Esophagus muscularis mucosa (tissue), 4 donors: ENCODE results near the gene WNT9A. TPM values are rescaled to one million over a fixed set of nuclear protein-coding genes. Genes with fewer than 3 reads are reported as not detected.

ENCODE experiments used
- DNase-seq: peaks from one replicate; pipeline ENCODE4 v3.0.0-alpha.2; 2017; ENCODE audit errors: extremely low spot score
- H3K27ac ChIP-seq, 4 donors: fragments of 200-600 bp; sonication (generic); replicated peaks in 1 of 4; 1 replicate in 3 of 4; 2 replicates in 1 of 4; pipeline ENCODE4 v1.5.1; 2016 to 2019; ENCODE audit warnings: mild to moderate bottlenecking in 1 of 4
- H3K27me3 ChIP-seq, 4 donors: fragments of 200-600 bp; sonication (generic); one replicate each; pipeline versions ENCODE4 v1.5.1 to v1.6.0; 2016 to 2019
- H3K36me3 ChIP-seq, 4 donors: fragments of 200-600 bp; sonication (generic); one replicate each; pipeline ENCODE4 v1.5.1; 2016 to 2019
- H3K4me1 ChIP-seq, 4 donors: fragments of 200-600 bp; sonication (generic); one replicate each; pipeline ENCODE4 v1.5.1; 2016 to 2019
- H3K4me3 ChIP-seq, 4 donors: fragments of 200-600 bp; sonication (generic); 1 replicate in 2 of 4; 2 replicates in 2 of 4; pipeline ENCODE4 v1.5.1; 2016 to 2019; ENCODE audit warnings: mild to moderate bottlenecking in 4 of 4, moderate library complexity in 1 of 4
- H3K9me3 ChIP-seq, 4 donors: fragments of 200-600 bp; sonication (generic); 1 replicate in 3 of 4; 2 replicates in 1 of 4; pipeline ENCODE4 v1.5.1; 2016 to 2019
- CTCF ChIP-seq, 3 experiments: fragments of 200-600 bp in 2 of 3; fragments of 450-650 bp in 1 of 3; sonication (generic) in 2 of 3; IDR thresholded peaks; one replicate each; pipeline ENCODE4 v1.5.1; 2017 to 2019; ENCODE audit warnings: antibody characterized with exemption in 3 of 3, mild to moderate bottlenecking in 2 of 3, moderate library complexity in 1 of 3
- EP300 ChIP-seq: sonication (generic); formaldehyde crosslinking; IDR thresholded peaks from one replicate; pipeline ENCODE4 v1.6.1; 2017; ENCODE audit warnings: antibody characterized with exemption
- POLR2A ChIP-seq: fragments of 450-650 bp; IDR thresholded peaks from one replicate; pipeline ENCODE4 v1.6.1; 2017; ENCODE audit warnings: antibody characterized with exemption, moderate library complexity, mild to moderate bottlenecking, low read depth
- POLR2AphosphoS5 ChIP-seq, 2 donors: sonication (generic); formaldehyde crosslinking; IDR thresholded peaks; one replicate each; pipeline ENCODE4 v1.6.1; 2017; ENCODE audit warnings: antibody characterized with exemption in 2 of 2
- WGBS: methylation state at CpG from one replicate; pipeline ENCODE4 v1.1.5; 2018; 5-methylcytosine and 5-hydroxymethylcytosine counted together
- intact Hi-C: fragments of 100-400 bp; cut with DNase I; formaldehyde crosslinking; loops from one replicate; pipeline ENCODE4 v1.15.1; 2023
- total RNA-seq, 4 donors: library from RNA; depleted of rRNA; stranded (reverse); fragments of >200 nt; gene quantifications; one replicate each; pipeline versions ENCODE4 v1.1.0 to v1.2.1, GENCODE V29; 2016

The WNT9A gene
- total RNA-seq, 4 donors from 2014 or later: 7.5 to 18.1 (median 14.4) TPM

- 88% methylated on average over 18 of the region's 18 CpGs for WGBS
- no peak overlapping the region for H3K27ac ChIP-seq
- TF ChIP-seq POLR2AphosphoS5 (IDR thresholded peaks at IDR 0.05) (no peak), CTCF (IDR thresholded peaks at IDR 0.05) (no peak), POLR2A (no peak), EP300 (no peak)
- H3K27me3 ChIP-seq: no peaks in the 10 kb centered on the region
- H3K9me3 ChIP-seq: no peaks in the 10 kb centered on the region
- H3K36me3 ChIP-seq: no peaks in the 10 kb centered on the region
- DNase-seq: no peak
- intact Hi-C loops: no loop called here
- no peak overlapping the region for H3K4me3 ChIP-seq
- H3K4me1 ChIP-seq: peaks cover 0 to 7% (median 6%) of the 10 kb centered on the region in 4 donors
Measured at GRCh38 chr1:227899820-227900449, 47.8 kb downstream of the WNT9A start.

- peaks cover 0 to 7% (median 6%) of the 10 kb centered on the region in 4 donors for H3K4me1 ChIP-seq
- 72% methylated on average over 12 of the region's 12 CpGs for WGBS
- H3K27ac ChIP-seq: no peak overlapping the region
- TF ChIP-seq CTCF (IDR thresholded peaks at IDR 0.05): no peak
- TF ChIP-seq POLR2A: no peak
- TF ChIP-seq POLR2AphosphoS5 (IDR thresholded peaks at IDR 0.05): no peak
- TF ChIP-seq EP300: no peak
- DNase-seq: no peak
- H3K4me3 ChIP-seq: no peak overlapping the region
- intact Hi-C loops: no loop called here
- H3K9me3 ChIP-seq: no peaks in the 10 kb centered on the region
- no peaks in the 10 kb centered on the region for H3K36me3 ChIP-seq
- no peaks in the 10 kb centered on the region for H3K27me3 ChIP-seq
Measured at GRCh38 chr1:227899141-227899819, 48.5 kb downstream of the WNT9A start.

GRCh38 chr1:227898502-227899140, 49.1 kb downstream of the WNT9A start:
- no peak for DNase-seq
- WGBS: 80% methylated on average over 12 of the region's 12 CpGs
- intact Hi-C loops: no loop called here

GRCh38 chr1:227897704-227898438, 49.9 kb downstream of the WNT9A start:
- DNase-seq: no peak
- H3K9me3 ChIP-seq: no peaks in the 10 kb centered on the region
- H3K4me3 ChIP-seq: no peak overlapping the region
- peaks cover 0 to 7% (median 6%) of the 10 kb centered on the region in 4 donors for H3K4me1 ChIP-seq
- 81% methylated on average over 6 of the region's 6 CpGs for WGBS
- no peaks in the 10 kb centered on the region for H3K27me3 ChIP-seq
- intact Hi-C loops: no loop called here
- H3K27ac ChIP-seq: no peak overlapping the region
- H3K36me3 ChIP-seq: no peaks in the 10 kb centered on the region
- no peak for TF ChIP-seq EP300
- TF ChIP-seq CTCF (IDR thresholded peaks at IDR 0.05): no peak
- TF ChIP-seq POLR2AphosphoS5 (IDR thresholded peaks at IDR 0.05): no peak
- no peak for TF ChIP-seq POLR2A

More at GRCh38 chr1:227898502-227899140, 49.1 kb downstream of the WNT9A start:
- no peaks in the 10 kb centered on the region for H3K9me3 ChIP-seq
- no peaks in the 10 kb centered on the region for H3K27me3 ChIP-seq
- no peak overlapping the region for H3K27ac ChIP-seq
- TF ChIP-seq CTCF (IDR thresholded peaks at IDR 0.05) (no peak), POLR2AphosphoS5 (IDR thresholded peaks at IDR 0.05) (no peak), EP300 (no peak), POLR2A (no peak)
- no peak overlapping the region for H3K4me3 ChIP-seq
- H3K36me3 ChIP-seq: no peaks in the 10 kb centered on the region
- peaks cover 0 to 7% (median 6%) of the 10 kb centered on the region in 4 donors for H3K4me1 ChIP-seq
